GM18498 (cell line): ENCODE data around the gene DEFB132.

Source experiments
- ATAC-seq: cut with Tn5 transposase; IDR thresholded peaks from one replicate; pipeline ENCODE4 v1.9.1; 2021; ENCODE audit warnings: mild to moderate bottlenecking, moderate library complexity; ENCODE audit not compliant: unreplicated experiment

Gene DEFB132

DNA sequence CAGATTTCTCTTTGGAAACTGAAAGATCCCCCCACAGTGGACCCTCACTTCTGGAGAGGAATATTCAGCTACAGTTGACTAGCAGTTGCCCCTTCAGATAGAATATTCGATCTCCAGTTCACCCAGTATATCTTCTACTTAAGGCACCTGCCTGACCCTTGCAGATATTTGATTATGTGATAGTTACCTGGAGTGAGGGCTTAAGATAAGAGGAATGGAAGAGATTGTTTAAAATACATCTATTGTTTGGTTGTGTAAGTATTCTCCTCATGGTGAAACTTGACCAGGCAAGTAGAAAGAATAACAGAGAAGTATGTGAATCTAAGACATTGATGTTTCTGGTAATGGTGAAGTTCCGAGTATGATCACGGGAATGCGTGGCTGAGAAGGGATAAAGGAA is 38.3 kb downstream of the DEFB132 start:
- ATAC-seq: no peak

DNA sequence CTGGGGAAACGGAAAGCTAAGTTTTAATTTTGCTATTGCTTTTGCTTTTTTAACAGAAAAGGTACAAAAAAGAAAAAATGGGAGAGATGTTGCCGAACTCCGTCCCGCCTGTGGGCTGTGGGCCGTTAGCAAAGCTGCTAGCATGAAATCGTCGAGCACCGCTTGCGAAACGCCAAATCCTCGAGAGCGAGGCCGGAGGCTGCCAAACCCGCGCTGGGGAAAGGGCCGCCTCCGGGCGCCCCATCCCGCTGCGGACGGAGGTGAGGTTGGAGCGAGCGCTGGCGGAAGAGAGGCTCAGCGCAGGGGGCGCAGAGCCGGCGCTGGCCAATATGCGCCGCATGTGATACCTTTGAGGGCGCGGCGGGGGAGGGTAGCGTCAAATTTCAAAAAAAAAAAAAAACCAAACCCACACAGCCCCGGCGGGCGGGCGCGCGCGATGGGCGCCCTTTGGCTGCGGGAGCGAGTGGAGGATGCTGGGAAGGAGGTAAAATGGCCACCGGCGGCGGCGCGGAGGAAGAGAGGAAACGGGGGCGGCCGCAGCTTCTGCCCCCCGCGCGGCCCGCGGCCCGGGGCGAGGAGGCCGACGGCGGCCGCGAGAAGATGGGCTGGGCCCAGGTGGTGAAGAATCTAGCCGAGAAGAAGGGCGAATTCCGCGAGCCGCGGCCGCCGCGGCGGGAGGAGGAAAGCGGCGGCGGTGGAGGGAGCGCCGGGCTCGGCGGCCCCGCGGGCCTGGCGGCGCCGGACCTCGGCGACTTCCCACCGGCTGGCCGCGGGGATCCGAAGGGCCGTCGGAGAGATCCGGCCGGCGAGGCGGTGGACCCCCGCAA is 39.8 kb downstream of the DEFB132 start, which contains the start of gene ZCCHC3:
ZCCHC3 (plus strand) TSS at position 473 of the 827 bp plus-strand sequence; CDS start at position 490, 17 bp downstream.
- peak; percentile 83 for ATAC-seq

DNA sequence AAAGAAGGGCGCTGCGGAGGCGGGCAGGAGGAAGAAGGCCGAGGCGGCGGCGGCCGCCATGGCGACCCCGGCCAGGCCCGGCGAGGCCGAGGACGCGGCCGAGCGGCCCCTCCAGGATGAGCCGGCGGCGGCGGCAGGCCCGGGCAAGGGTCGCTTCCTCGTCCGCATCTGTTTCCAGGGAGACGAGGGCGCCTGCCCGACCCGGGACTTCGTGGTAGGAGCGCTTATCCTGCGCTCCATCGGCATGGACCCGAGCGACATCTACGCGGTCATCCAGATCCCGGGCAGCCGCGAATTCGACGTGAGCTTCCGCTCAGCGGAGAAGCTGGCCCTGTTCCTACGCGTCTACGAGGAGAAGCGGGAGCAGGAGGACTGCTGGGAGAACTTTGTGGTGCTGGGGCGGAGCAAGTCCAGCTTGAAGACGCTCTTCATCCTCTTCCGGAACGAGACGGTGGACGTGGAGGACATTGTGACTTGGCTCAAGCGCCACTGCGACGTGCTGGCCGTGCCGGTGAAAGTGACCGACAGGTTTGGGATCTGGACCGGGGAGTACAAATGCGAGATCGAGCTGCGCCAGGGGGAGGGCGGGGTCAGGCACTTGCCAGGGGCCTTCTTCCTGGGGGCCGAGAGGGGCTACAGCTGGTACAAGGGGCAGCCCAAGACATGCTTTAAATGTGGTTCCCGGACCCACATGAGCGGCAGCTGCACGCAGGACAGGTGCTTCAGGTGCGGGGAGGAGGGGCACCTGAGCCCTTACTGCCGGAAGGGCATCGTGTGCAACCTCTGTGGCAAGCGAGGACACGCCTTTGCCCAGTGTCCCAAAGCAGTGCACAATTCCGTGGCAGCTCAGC is 40.6 kb downstream of the DEFB132 start:
- peak; percentile 25 for ATAC-seq

DNA sequence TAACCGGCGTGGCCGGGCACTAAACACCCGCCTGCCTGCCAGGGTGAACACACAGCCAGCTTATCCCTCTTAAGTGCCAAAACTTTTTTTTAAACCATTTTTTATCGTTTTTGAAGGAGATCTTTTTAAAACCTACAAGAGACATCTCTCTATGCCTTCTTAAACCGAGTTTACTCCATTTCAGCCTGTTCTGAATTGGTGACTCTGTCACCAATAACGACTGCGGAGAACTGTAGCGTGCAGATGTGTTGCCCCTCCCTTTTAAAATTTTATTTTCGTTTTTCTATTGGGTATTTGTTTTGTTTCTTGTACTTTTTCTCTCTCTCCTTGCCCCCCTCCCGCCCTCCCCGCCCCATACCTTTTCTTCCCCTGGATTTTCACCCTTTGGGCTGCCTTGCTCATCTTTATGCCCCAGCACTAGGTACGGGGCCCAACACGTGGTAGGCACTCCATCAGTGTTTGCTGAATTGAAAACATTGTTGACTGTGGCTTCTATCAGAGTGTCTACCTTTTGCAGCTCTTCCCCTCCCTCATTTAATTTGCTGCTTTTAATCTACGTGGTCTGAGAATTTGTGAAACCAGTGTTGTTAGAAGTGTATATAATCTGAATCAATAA is 41.4 kb downstream of the DEFB132 start:
- no peak for ATAC-seq

DNA sequence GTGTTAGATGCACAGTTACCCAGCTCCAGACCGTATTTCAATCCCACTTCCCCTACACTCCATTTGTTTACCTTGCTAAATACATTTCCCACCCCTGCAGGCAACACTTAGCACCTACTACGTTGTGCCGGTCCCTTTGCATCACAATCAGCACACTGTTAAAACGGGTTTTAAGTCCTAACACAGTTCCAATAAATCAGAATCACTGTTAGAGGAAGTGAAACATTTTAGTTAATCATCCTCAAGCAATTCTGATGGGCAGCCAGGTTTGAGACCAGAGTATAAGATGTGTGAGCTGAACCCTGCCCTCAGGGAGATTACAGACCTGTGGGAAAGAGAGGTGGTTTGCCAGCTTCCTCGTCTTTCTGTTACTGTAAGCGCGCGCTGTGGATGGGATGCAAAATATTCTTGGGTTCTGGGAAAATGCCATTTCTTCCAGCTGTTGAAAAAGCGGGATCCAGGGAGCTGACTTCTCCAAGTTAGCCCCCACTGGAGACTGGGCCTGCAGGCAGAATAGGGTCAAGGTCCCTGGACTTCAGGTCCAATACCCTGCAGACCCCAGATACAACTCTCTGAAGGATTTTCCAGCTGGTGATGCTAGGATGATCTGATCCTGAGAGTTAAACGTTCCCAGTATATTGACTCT is 42.9 kb downstream of the DEFB132 start:
- no peak for ATAC-seq

DNA sequence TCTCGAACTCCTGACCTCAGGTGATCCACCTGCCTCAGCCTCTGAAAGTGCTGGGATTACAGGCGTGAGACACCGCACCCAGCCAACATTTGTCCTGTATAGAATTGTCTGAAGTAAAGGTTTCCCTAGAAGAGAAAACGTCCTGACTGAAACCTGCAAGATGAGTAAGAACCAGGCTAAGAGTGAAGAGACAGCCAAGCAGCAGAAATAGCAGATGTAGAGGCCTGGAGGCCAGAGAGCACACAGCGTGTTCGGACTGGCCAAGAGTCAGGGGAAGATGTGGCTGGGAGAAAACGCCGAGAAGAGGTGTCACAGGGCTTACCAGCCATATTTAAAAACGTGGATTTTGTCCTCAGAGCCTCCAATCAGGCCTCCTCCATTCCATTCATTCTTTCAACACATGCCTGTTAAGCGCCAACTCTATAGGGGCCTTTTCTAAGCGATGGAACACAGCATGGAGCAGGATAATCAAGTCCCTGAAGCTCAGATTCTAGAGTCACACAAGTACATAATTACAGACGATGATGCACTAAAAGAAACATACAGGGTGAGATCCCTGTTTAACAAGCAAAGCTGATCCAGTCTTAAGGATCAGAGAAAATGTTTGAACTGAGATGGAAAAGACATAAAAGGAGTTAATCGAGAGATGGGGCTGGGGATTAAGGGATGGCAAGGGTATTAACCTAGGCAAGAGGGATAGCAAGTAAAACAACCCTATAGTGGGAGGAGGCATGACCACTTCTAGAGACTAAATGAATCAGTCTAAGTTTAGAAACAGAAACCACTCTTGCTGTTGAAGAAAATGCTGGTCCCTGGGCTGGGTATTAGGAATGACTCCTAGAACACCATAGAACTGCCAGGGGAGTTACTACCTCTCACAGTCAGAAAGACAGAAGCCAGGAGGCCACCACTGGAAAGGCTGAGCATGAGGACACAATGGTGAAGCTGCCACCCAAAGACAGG is 44.6 kb downstream of the DEFB132 start:
- ATAC-seq: no peak

DNA sequence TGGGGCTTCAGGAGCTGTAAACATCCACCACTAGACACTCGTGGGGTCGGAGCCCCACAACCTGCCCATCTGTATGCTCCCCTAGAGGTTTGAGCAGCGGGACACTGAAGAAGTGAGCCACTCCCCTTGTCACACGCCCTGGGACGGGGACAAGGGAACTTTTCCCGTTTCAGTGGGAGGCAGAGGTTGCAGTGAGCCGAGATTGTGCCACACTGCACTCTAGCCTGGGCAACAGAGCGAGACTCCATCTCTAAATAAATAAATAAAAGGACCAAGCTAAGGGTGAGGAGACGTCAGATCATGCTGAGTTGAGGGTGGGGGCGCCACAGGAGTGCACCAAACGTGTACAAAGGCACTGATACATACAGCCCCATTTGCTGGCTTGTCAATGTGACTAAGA is 48.2 kb downstream of the DEFB132 start:
- ATAC-seq: no peak

DNA sequence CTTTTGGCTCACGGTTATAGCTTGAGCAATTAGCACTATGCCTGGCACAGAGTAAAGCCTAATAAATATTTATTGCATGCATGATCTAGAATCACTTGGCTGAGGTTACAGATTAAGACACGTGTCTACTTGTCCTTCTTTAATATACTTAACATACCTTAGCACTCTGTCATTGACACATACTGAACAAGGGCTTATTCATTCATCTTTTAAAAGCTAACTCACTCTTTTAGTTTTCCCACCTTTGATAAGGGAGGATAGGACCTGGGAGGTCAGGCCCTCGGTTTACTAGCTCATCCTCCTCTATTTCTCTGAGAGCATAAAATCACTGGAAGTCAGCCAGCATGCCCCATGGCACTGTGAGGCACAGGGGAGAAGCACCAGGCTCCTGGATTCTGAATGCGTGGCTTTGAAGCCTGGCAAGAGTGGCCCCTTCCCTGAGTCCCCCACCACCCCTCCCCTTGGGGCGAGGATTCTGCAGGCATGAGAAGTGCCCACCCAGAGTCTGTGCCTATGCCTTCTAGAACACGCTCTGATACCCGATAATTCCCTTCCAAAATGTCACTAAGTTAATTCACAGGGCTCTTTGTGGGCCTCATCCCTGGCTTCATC is 51.0 kb downstream of the DEFB132 start:
- ATAC-seq: no peak

DNA sequence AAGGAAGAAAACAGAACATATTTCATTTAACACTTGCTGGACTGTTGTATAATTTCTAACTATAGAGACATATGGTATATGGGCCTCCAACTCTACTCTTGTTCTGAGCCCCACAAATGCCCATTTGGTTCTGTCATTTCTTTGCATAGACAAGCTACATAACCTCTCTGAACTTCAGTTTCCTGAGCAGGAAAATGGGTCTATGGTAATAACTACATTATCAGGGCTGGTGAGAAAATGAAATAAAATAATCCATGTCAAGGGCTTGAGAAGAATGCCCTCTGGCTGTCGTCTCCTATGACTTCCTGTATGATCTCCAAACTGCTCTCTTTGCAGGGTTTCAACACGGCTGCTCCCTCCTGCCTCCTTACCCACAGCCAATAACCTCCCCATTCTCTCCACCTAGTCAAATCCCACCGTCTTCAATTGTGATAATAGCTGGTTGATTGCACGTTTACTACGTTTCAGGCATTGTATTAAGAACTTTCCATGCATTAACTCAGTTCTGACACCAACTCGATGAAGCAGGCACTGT is 51.8 kb downstream of the DEFB132 start:
- ATAC-seq: no peak

DNA sequence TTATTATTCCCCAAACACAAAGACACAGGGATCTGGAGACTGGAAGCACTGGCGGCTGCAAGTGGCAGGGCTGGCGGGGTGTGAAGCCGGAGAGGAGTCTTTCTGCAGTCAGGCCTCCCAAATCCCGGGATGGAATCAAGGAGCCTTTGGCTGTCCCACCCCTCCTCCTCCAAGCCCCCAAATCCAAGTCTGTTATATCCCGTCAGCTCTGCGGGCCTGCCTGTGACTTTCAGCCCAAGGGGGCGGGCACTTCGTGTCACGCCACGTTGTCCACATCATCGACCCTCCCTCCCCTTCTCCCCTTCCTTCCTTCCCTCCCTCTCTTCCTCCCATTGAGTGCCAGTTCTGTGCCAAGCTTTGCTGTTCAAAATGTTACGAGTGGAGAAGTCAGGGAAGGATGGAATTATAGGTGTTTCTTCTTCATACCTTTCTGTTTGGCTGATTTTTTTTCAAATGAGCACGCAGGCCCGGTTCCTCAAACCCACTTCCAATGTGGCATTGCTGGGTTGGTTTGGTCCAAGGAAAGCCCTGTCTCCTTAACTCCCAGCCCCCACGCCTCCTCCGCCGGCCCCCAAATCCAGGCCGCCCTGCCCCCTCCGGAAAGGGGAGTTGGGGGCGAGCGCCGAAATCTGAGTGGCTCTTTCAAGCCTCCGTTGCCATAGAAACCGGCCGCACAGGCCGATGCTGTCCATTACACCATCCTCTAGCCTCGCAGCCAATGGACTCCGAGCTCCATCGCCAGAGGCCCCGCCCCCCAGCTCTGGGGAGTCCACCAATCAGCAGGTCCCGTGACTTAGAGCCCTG is 52.5 kb downstream of the DEFB132 start:
- ATAC-seq: peak; percentile 99

DNA sequence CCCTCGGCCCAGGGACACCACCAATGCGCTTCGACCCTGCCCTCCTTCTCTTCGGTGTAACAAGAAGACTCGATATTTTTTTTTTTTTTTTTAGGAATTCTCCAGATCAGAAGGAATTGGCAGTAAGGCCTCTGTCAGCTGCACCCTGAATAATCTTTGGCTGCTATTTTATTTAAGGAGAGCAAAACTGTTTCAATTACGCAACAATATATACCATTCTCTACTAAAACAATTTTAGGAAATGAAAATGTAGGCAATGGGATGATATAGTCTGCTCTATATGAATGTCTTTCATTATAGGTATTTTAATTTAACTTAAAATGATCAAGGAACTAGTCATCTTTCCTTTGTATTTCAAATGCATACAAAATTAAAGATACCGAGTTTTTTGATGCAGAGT is 53.1 kb downstream of the DEFB132 start:
- ATAC-seq: no peak
